NCI-H2029 treated with DMSO at 0.1 percent for 48 hours (cell line): Measurements from ENCODE around the gene METRN.

Experiments
- DNase-seq: peaks from one replicate; lab custom pipeline; 2025; lab: John Stamatoyannopoulos, UW

Gene METRN

GRCh38 chr16:714558-715476, at the start of gene METRN:
Gene METRN, plus strand, starts transcription at chr16:715118. Its CDS starts 172 bp downstream, at chr16:715290.
- no peak for DNase-seq

DNA sequence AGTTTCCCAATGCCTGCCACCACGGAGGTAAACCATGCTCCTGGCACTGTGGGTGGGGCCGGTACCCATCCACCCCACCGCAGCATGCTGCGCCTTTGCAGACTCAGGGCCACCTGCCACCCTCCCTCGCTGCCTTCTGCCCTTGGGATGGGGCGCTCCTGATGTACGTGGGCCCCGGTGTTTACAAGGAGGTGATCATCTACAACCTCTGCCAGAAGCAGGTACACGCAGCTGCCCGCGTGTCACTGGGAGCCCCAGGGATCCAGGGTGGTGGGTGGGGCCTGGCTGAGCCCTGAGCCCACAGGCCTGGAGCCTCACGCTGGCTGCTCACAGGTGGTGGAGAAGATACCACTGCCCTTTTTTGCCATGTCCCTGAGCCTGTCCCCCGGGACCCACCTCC, 48.3 kb upstream of the METRN start:
- no peak for DNase-seq

DNA sequence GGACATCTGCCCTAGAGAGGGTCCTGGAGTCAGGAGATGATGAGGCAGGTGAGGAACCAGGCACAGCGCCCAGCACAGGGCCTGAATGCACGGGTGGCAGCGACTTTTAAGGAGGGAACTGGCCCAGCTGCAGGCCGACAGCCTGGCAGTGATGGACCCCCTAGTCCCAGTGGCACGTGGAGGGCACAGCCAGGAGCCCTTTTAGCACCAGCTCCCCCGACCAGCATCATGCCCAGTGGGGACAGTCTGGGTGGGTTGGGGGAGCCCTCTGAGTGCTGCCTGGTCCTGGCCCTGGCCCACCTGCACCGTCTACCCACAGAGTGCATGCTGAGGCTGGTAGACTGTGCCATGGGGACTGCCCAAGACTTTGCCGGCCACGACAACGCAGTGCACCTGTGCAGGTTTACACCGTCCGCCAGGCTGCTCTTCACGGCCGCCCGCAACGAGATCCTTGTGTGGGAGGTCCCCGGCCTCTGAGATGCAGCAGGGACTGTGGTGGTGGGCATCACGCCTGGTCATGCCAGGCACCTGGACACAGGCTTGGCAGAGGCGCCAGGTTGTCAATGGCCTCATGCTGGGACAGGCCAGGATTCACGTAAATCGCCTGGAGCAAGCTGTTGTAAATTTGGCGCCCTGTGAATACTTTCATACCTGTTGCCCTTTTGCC, 47.7 kb upstream of the METRN start:
- DNase-seq: no peak

GRCh38 chr16:667780-668518, 47.0 kb upstream of the METRN start, which contains the start of gene RHOT2:
Gene RHOT2, plus strand, starts transcription at chr16:668132. Its CDS starts 68 bp downstream, at chr16:668200.
- peak; percentile 34 for DNase-seq

- no peak for DNase-seq
These were observed 46.3 kb upstream of the METRN start for GRCh38 chr16:668519-669171.

- no peak for DNase-seq
These were observed 45.3 kb upstream of the METRN start for GRCh38 chr16:669666-670065.

DNA sequence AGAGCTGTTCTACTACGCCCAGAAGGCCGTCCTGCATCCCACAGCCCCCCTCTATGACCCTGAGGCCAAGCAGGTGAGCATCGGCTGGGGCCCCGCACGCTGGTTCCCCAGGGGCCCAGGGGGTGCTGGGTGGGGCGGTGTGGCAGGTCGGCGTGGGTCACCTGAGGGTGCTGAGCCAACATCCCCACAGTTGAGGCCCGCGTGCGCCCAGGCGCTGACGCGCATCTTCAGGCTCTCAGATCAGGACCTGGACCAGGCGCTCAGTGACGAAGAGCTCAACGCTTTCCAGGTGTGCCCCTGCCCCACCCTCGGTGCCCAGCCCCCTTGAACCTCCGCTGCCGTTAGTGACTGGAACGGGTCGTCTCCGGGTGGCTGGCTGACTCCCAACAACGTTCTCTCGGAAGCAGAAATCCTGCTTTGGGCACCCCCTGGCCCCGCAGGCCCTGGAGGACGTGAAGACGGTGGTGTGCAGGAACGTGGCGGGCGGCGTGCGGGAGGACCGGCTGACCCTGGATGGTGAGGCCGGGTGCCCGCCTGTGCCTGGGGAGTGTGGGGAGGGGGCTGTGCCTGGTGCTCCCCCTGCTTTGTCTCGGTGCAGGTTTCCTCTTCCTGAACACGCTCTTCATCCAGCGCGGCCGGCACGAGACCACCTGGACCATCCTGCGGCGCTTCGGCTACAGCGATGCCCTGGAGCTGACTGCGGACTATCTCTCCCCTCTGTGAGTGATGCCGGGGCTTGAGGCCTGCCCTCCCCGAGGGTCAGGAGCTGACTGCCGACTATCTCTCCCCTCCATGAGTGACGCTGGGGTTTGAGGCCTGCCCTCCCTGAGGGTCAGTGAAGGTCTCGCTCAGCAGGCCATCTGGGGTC, 44.2 kb upstream of the METRN start:
- DNase-seq: no peak

- no peak for DNase-seq
These were observed 43.4 kb upstream of the METRN start for GRCh38 chr16:671353-672131.

GRCh38 chr16:672371-672770, 42.5 kb upstream of the METRN start:
- DNase-seq: no peak

GRCh38 chr16:672851-673250, 42.1 kb upstream of the METRN start:
- DNase-seq: no peak

DNA sequence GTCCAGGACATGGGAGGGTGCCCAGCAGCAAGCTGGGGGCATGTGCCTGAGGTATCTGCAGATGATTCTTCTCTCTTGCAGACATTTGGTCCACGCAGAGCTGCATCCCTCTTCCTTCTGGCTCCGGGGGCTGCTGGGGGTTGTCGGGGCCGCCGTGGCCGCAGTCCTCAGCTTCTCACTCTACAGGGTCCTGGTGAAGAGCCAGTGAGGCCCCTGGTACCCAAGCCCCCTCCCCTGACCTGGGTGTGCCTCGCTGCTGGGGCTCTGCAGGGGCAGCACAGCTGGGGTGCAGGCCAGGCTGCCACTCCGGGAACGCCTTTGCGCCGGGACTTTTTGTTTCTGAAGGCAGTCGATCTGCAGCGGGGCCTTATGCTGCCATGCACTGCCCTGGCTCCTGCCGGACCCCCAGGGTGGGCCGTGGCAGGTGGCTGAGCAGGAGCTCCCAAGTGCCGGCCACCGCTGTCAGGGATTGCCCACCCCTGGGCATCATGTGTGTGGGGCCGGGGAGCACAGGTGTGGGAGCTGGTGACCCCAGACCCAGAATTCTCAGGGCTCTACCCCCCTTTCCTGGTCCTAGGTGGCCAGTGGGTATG, 41.4 kb upstream of the METRN start:
- no peak for DNase-seq

GRCh38 chr16:674214-674881, 40.6 kb upstream of the METRN start:
- DNase-seq: no peak

GRCh38 chr16:674968-675883, 39.7 kb upstream of the METRN start, which contains the start of gene RHBDL1:
Gene RHBDL1, plus strand, starts transcription at chr16:675671. Its CDS starts 120 bp downstream, at chr16:675791.
- DNase-seq: no peak

- DNase-seq: no peak
These were observed 38.9 kb upstream of the METRN start for GRCh38 chr16:675884-676564.

GRCh38 chr16:676565-676902, 38.4 kb upstream of the METRN start:
- no peak for DNase-seq

- DNase-seq: no peak
These were observed 38.0 kb upstream of the METRN start for GRCh38 chr16:676913-677312.
